BJ (cell line): Measurements from ENCODE around the gene NFIX. TPM values are rescaled to one million over a fixed set of nuclear protein-coding genes. Genes with fewer than 3 reads are reported as not detected.
A peak's percentile ranks its signal among the peaks of the same experiment; 100 is the strongest.

Experiments used
- CTCF ChIA-PET: fragments of 350-600 bp; formaldehyde crosslinking; extraction: SDS; loops from one replicate; lab custom pipeline; 2021; ENCODE audit warnings: antibody characterized with exemption, inconsistent platforms; lab: Yijun Ruan, JAX
- POLR2A ChIA-PET: fragments of 300-600 bp; sonication (Branson Sonifier 250); formaldehyde crosslinking; extraction: SDS; loops from one replicate; lab custom pipeline; 2021; ENCODE audit warnings: antibody characterized with exemption; lab: Charles Lee
- DNase-seq: peaks from one replicate; pipeline ENCODE4 v3.0.0-alpha.2; 2011; ENCODE audit warnings: low read depth
- H3K27me3 ChIP-seq: 2 replicates; pipeline ENCODE4 v1.6.0; 2011; ENCODE audit warnings: low read length; ENCODE audit not compliant: control insufficient read depth, insufficient read depth
- H3K36me3 ChIP-seq: 2 replicates; pipeline ENCODE4 v1.5.1; 2011; ENCODE audit warnings: low read length; ENCODE audit not compliant: control insufficient read depth, insufficient read depth
- H3K4me3 ChIP-seq: 2 replicates; pipeline ENCODE4 v1.5.1; 2011; ENCODE audit warnings: low read depth, mild to moderate bottlenecking, control low read depth, low read length
- polyA plus RNA-seq: library from polyadenylated mRNA; depleted of rRNA; stranded (reverse); fragments of >200 nt; gene quantifications from 2 replicates; pipeline ENCODE4 v1.2.3, GENCODE V29; 2011
- TF ChIP-seq, protein P1 (sequence below): IDR thresholded peaks from 2 replicates; pipeline ENCODE4 v1.5.1; 2011; ENCODE audit warnings: low read depth, mild to moderate bottlenecking, control low read depth, inconsistent platforms, low read length, moderate library complexity; ENCODE audit not compliant: insufficient read depth

The NFIX gene
- polyA plus RNA-seq, 1 experiment = 29.4 TPM

DNA sequence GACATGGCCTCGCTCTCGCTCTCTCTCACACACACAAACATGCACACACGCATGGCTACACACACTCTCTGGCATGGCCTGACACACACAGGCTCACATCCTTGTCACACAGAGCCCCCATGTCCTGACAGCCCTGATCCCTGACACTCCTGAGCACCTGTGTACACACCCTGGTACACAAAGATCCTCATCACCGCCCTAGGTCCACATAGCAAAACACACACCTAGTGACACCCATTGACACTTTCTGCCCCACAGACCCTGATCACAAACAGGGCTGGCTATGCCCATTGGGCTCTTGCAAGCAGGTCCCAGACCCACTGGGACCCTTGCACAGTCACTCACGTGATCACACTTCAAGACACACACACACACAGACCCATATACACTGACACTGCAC is 4.0 kb upstream of the NFIX start:
- no peak overlapping the region for H3K4me3 ChIP-seq
- CTCF ChIA-PET = interaction anchor here (1.6 kb wide), 1 partner anchor 14 kb away, joined by 5 read pairs; no protein-coding TSS in a partner anchor
- POLR2A ChIA-PET = no interaction called here
- no peak for DNase-seq
- H3K27me3 ChIP-seq = no peaks in the 10 kb centered on the region
- no peaks in the 10 kb centered on the region for H3K36me3 ChIP-seq
- TF ChIP-seq, protein P1, sequence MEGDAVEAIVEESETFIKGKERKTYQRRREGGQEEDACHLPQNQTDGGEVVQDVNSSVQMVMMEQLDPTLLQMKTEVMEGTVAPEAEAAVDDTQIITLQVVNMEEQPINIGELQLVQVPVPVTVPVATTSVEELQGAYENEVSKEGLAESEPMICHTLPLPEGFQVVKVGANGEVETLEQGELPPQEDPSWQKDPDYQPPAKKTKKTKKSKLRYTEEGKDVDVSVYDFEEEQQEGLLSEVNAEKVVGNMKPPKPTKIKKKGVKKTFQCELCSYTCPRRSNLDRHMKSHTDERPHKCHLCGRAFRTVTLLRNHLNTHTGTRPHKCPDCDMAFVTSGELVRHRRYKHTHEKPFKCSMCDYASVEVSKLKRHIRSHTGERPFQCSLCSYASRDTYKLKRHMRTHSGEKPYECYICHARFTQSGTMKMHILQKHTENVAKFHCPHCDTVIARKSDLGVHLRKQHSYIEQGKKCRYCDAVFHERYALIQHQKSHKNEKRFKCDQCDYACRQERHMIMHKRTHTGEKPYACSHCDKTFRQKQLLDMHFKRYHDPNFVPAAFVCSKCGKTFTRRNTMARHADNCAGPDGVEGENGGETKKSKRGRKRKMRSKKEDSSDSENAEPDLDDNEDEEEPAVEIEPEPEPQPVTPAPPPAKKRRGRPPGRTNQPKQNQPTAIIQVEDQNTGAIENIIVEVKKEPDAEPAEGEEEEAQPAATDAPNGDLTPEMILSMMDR = no peak

DNA sequence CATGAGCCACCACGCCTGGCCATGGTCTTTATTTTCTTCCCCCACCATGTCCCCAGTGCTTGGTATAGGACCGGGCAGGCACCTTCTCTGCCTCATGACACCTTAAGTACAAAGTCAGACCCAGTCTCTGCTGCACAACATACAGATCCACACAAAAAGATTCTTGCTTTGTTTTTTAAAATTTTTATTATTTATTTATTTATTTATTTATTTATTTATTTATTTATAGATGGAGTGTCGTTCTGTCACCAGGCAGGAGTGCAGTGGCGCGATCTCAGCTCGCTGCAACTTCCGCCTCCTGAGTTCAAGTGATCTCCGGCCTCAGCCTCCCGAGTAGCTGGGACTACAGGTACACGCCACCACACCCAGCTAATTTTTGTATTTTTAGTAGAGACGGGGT is 2.5 kb upstream of the NFIX start:
- H3K36me3 ChIP-seq = peaks cover 3% of the 10 kb centered on the region; the same call in 1 of the 2 replicates
- TF ChIP-seq, protein P1 = no peak
- no peaks in the 10 kb centered on the region for H3K27me3 ChIP-seq
- ChIA-PET POLR2A (no interaction called here), CTCF (interaction anchor here (1.6 to 2.2 kb wide), 2 partner anchors 15 to 69 kb away, joined by 5 to 7 read pairs; no protein-coding TSS in a partner anchor)
- no peak for DNase-seq
- no peak overlapping the region for H3K4me3 ChIP-seq

DNA sequence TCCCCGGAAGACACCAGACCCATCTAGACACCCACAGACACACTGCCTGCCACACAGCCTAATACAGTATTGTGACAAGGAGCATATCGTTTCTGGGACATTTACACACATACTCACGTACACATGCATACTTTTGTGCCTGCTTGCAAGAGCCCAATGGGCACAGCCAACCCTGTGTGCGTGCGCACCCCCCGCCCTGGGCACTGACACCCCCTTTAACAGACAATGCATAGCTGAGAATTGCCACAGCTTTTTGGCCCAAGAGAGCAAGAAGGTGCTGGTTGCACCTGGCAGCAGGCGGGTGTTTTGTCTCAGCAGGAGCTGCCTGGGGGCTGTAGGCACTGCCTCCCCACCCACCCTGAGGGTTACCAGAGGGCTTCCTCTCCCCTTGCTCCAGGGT is 1.7 kb upstream of the NFIX start:
- POLR2A ChIA-PET = interaction anchor here (0.6 kb wide), 1 partner anchor 157 kb away, joined by 3 read pairs; the partner anchor contains the start of genes IER2 and STX10
- TF ChIP-seq, protein P1 = no peak

DNA sequence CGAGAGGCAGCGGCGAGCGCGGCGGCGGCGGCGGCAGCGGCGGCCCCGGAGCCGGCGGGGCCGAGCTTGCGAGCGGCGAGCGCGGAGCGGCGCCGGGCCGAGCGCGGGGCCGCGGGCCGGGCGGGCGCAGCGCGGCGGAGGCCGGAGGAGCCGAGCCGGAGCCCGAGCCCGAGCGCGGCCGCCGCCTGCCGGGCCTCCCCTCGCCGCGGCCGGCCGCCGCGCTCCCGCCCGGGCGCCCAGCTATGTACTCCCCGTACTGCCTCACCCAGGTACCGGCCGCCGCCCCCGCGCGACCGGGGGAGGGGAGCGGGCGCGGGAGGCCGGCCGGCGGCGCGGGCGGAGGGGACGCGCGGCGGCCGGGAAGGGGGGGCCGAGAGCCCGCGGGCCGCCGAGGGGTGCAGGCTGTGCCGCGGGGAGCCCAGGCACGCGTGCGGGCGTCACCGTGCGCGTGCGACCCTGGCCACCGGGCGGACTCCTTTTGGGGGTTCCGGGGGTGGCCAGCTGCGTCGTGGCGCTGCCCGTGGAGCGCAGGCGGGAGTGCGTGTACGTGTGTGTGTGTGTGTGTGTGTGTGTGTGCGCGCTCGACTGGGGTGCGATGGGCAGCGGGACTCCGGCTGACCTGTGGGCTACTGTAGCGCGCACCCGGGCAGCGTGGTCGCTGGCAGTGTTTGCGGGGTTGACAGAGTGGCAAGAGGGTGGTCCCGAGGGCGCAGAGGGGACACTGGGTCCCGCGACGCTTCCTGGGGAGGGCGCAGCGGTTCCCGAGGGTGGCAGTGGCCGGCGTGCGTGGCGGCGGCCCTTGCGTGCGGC is 526 bp downstream of the NFIX start:
- Histone ChIP-seq H3K4me3 (peak overlapping the region; percentile 79), H3K27me3 (no peaks in the 10 kb centered on the region), H3K36me3 (peaks cover 9% of the 10 kb centered on the region)
- no peak for DNase-seq
- POLR2A ChIA-PET = no interaction called here
- CTCF ChIA-PET = interaction anchor here (0.6 to 2.9 kb wide), 5 partner anchors 19 to 98 kb away, joined by 3 to 10 read pairs (median 5); no protein-coding TSS in a partner anchor
- TF ChIP-seq, protein P1 = no peak

More for the DNA sequence above, 1.7 kb upstream of the NFIX start:
- H3K4me3 ChIP-seq = no peak overlapping the region
- peaks cover 5% of the 10 kb centered on the region for H3K36me3 ChIP-seq
- no peaks in the 10 kb centered on the region for H3K27me3 ChIP-seq
- no peak for DNase-seq
- CTCF ChIA-PET = interaction anchor here (0.6 to 2.2 kb wide), 4 partner anchors 23 to 68 kb away, joined by 3 to 7 read pairs (median 3); no protein-coding TSS in a partner anchor
